IPS-15b (cell line): ENCODE results near the gene POFUT2.

ENCODE experiments used
- H3K27me3 ChIP-seq: one replicate; pipeline ENCODE4 v1.6.1; 2013; ENCODE audit warnings: low read length; ENCODE audit not compliant: control insufficient read depth, insufficient read depth
- H3K36me3 ChIP-seq: one replicate; pipeline ENCODE4 v1.6.1; 2013; ENCODE audit warnings: low read length; ENCODE audit not compliant: control insufficient read depth, insufficient read depth
- H3K4me1 ChIP-seq: one replicate; pipeline ENCODE4 v1.6.1; 2013; ENCODE audit warnings: mild to moderate bottlenecking, low read length; ENCODE audit not compliant: control insufficient read depth, insufficient read depth
- H3K4me3 ChIP-seq: one replicate; pipeline ENCODE4 v1.5.1; 2013; ENCODE audit warnings: low read depth, low read length
- H3K9ac ChIP-seq: one replicate; pipeline ENCODE4 v1.6.1; 2013; ENCODE audit warnings: low read depth, mild to moderate bottlenecking, low read length
- H3K9me3 ChIP-seq: one replicate; pipeline ENCODE4 v1.6.1; 2013; ENCODE audit warnings: mild to moderate bottlenecking, low read length; ENCODE audit not compliant: control insufficient read depth, insufficient read depth

The POFUT2 gene

DNA sequence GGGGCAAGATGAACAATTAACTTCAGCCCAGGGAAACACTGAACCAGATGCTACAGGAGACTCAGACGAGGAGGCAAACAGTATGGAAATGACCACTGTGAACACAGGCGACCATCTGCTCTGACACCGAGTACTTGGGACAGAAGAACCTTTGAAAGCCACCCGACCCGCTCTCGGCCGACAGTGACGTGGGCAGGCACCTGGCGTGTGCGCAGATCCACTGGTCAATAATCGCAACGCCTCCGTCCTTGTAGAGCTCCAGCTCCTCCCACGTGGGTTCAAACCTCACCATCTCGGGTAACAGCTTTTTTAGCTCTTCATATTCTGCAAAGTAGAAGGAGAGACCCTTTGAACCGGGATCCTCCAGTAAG is 20.3 kb downstream of the POFUT2 start:
- no peak overlapping the region for H3K9ac ChIP-seq
- H3K9me3 ChIP-seq, result no peaks in the 10 kb centered on the region
- peaks cover 47% of the 10 kb centered on the region for H3K36me3 ChIP-seq
- no peaks in the 10 kb centered on the region for H3K27me3 ChIP-seq
- H3K4me1 ChIP-seq, result no peaks in the 10 kb centered on the region
- H3K4me3 ChIP-seq, result no peak overlapping the region

DNA sequence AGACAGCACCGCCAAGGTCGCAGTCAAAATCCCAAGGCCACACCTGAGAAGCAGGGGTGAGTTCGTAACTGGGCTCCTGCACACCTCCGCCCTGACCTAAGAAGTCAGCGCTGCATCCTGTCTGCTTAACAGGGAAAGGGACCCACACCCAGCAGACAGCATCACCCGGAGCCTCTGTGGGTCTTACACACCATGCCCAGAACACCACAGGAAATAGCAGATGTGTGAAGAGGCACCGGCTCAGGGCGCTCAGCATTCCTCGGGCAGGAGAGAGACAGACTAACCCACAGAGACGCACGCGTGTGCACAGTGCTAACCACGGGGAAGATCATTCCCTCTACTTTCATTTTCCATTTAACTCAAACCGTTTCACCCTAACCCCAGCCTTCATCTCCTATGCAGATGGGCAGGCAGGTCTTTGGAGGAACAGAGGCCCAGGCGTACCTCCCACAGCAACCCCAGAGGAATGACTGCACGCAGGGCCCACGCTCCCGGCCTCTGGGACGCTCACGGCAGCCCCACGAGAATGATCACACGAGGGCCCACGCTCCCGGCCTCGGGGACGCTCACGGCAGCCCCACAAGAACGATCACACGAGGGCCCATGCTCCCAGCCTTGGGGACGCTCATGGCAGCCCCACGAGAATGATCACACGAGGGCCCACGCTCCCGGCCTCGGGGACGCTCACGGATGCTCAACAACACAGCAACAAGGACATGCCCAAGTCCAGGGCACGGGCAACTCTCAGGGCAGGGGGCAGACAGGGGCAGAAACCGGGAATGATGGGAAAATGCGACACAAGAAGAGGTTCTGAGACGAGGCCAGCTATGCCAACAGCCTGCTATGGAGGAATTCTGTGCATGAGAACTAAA is 20.9 kb downstream of the POFUT2 start:
- H3K27me3 ChIP-seq, result no peaks in the 10 kb centered on the region
- H3K4me1 ChIP-seq, result no peaks in the 10 kb centered on the region
- H3K36me3 ChIP-seq, result peaks cover 47% of the 10 kb centered on the region
- H3K9ac ChIP-seq, result no peak overlapping the region
- no peaks in the 10 kb centered on the region for H3K9me3 ChIP-seq
- H3K4me3 ChIP-seq, result no peak overlapping the region

DNA sequence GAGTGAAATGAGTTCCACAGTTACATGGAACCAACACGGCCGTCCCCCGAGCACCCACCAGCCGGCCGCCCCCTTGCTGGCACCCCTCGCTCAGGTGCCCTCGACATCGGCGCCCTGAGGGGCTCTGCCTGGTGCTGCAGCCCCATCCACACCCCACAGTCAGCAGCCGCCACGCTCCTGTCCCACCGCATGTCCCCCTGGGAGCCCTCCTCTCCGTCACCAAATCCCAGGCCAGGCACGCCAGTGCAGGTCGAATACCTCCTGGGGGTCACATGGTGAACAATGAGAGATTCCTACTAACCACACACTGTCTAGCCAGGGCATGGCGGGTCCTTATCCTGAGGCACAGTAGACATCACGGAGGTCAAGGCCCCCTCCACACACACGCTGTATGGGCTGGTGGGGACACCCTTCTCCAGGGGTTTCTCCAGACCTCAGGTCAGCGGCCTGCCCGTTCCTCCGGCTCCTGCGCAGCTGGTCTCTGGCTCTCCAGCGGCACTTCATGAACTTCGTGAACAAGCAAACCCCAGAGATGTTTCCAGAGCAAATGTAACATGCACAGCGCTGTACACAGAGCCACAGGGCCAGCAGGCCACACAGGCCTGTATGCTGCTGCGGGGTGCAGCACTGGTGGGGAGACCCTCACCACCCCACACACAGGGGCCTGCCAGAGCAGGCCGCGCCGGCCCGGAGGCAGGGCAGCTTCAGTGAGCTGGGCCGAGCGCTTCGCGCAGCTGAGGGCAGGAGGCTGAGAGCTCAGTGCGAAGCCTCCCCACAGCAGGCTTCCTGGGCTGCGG is 21.8 kb downstream of the POFUT2 start:
- no peaks in the 10 kb centered on the region for H3K27me3 ChIP-seq
- no peak overlapping the region for H3K4me3 ChIP-seq
- H3K9me3 ChIP-seq, result no peaks in the 10 kb centered on the region
- no peaks in the 10 kb centered on the region for H3K4me1 ChIP-seq
- no peak overlapping the region for H3K9ac ChIP-seq
- H3K36me3 ChIP-seq, result peaks cover 47% of the 10 kb centered on the region

DNA sequence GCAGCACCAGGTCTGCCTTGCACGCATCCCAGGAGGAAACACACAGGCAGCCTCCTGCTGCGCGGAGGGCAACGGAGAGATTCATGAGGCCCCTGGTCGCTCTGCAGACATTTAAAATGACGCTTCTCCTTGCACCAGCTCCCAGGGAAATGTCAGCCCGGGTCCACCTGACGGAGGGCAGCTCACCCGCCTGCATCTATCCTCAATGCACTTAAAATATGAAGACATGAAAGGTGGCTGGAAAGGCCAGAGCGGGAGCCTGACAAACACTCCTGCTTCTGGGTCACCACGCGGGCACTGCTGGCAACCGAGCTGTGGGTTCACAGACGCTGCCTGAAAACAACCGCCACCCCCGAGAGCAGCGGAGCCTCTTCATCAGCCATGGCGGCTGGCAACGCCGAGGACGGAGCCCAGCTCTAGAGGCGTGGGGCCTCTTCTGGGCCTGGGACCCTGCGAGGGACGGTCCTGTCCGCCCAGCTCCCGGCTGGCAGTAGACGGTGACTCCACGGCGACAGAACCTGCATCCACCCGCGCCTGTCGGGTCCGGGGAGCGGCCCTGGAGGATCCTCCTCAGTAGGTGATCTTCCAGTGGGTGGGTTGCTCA is 22.7 kb downstream of the POFUT2 start:
- H3K9me3 ChIP-seq, result no peaks in the 10 kb centered on the region
- H3K4me1 ChIP-seq, result no peaks in the 10 kb centered on the region
- H3K4me3 ChIP-seq, result no peak overlapping the region
- no peak overlapping the region for H3K9ac ChIP-seq
- peaks cover 40% of the 10 kb centered on the region for H3K36me3 ChIP-seq
- H3K27me3 ChIP-seq, result no peaks in the 10 kb centered on the region

DNA sequence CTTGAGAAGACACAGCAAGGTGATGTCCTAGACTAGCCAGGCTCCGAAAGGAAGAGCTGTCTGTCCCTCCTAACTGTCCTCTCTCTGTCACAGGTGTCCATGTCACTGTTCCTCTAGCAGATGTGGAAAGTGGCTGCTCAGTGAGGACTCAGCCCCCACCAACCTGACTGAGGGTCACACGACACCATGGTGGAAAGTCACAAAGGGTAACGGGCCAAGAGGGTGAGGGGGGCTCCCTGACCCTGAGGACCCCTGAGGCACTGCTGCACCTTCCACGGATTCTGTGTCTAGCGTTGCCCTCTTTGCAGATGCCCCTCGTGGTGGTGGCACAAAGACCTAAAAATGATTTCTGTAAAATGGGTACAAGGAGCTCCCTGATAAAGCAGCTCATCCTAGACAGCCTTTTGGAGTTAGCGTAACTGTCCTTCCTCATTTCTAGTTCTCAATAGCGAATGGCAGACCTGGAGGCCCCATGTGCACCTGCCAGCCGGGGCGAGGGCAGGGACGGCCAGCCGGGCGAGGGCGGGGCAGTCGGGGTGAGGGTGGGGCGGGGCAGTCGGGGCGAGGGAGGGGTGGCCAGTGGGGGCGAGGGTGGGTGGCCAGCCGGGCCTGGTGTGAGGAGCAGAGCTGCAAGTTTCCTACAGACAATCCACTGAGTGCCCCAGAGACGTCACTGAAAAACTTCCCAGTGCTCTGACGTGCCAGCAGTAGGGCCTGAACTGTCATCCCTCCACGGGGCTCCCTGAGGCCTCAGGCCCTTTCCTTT is 23.4 kb downstream of the POFUT2 start:
- Histone ChIP-seq H3K4me3 (no peak overlapping the region), H3K27me3 (no peaks in the 10 kb centered on the region), H3K36me3 (peaks cover 34% of the 10 kb centered on the region), H3K4me1 (no peaks in the 10 kb centered on the region), H3K9ac (no peak overlapping the region), H3K9me3 (no peaks in the 10 kb centered on the region)

DNA sequence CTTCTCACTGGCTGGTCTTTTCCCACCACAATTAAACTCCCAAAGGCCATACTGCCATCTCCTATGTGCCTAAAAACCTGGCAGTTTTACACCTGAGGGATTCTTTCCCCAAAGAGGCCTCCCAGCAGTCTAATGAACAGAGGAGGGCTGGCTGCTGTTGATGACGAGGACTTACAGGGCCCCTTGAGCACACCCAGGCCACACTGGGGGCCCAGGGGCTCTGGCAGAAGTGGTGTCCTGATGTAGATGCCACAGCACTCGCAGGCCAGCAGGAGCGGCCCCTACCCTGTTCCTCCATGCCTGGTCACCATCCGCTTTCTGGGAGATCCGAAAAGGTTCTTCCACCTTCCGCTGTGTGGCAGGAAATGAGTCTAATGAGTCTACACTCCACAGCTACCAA is 24.2 kb downstream of the POFUT2 start:
- Histone ChIP-seq H3K27me3 (no peaks in the 10 kb centered on the region), H3K4me1 (no peaks in the 10 kb centered on the region), H3K4me3 (no peak overlapping the region), H3K9me3 (no peaks in the 10 kb centered on the region), H3K36me3 (peaks cover 34% of the 10 kb centered on the region), H3K9ac (no peak overlapping the region)

DNA sequence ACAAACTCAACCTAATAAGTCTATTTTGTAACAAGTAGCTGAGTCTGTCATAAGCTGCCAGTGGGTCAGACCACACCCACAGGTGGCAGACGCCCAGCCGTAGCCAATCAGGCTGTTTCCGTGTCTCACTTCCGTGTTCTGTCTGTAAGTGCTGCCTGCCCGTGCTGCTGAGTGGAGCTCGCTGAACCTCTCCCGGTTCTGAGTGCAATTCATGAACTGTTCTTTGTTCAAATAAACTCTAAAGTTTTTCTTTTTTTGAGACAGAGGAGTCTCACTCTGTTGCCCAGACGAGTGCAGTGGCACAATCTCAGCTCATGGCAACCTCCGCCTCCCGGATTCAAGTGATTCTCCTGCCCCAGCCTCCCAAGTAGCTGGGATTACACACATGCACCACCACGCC is 25.1 kb downstream of the POFUT2 start:
- H3K9ac ChIP-seq, result no peak overlapping the region
- peaks cover 34% of the 10 kb centered on the region for H3K36me3 ChIP-seq
- H3K4me1 ChIP-seq, result no peaks in the 10 kb centered on the region
- no peaks in the 10 kb centered on the region for H3K9me3 ChIP-seq
- H3K27me3 ChIP-seq, result no peaks in the 10 kb centered on the region
- H3K4me3 ChIP-seq, result no peak overlapping the region

DNA sequence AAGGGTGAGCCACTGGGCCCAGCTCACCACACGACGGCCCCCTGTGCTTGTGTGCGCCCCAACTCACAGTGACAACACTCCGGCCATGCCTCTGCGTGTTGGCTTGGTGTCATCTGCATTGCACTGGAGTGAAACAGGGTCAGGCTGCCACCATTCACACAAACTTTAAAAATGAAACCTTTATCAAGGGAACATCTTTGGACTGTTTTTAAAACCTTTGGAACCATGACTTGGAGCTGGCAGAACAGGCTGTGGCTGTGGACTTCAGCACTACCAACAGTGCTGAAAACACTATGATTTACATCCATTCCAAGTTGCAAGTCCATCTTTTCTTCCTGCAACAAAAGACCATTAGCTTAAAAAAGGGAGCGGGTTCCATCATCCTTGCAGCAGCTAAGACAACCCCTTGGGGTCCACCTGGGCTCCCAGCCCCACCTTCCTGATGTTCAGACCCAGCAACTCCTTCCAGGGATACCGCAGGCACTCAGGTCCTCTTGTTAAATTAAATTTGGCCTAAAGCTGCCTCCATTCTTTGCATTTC is 25.6 kb downstream of the POFUT2 start:
- H3K9ac ChIP-seq, result no peak overlapping the region
- H3K36me3 ChIP-seq, result peaks cover 29% of the 10 kb centered on the region
- no peaks in the 10 kb centered on the region for H3K4me1 ChIP-seq
- H3K27me3 ChIP-seq, result no peaks in the 10 kb centered on the region
- H3K4me3 ChIP-seq, result no peak overlapping the region
- H3K9me3 ChIP-seq, result no peaks in the 10 kb centered on the region

DNA sequence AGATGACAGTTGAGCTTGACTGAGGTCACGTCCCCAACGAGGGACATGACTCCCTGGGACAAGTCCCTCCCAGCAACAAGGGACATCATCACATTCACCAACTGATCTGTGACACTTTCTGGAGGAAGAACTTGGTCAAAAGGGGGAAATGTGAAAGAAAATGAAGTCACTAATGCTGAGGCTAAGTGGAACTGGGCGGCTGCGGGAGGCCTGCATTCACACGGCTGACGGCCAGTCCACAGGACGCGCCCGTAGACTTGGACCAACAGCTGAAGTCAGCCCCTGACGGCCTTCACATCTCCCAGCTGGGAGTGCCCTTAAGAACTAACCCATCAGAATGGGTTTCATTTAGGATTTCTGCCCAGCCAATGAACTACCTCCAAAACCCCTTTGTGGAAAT is 26.6 kb downstream of the POFUT2 start:
- H3K9ac ChIP-seq, result no peak overlapping the region
- no peaks in the 10 kb centered on the region for H3K4me1 ChIP-seq
- peaks cover 20% of the 10 kb centered on the region for H3K36me3 ChIP-seq
- no peaks in the 10 kb centered on the region for H3K27me3 ChIP-seq
- H3K9me3 ChIP-seq, result no peaks in the 10 kb centered on the region
- H3K4me3 ChIP-seq, result no peak overlapping the region

DNA sequence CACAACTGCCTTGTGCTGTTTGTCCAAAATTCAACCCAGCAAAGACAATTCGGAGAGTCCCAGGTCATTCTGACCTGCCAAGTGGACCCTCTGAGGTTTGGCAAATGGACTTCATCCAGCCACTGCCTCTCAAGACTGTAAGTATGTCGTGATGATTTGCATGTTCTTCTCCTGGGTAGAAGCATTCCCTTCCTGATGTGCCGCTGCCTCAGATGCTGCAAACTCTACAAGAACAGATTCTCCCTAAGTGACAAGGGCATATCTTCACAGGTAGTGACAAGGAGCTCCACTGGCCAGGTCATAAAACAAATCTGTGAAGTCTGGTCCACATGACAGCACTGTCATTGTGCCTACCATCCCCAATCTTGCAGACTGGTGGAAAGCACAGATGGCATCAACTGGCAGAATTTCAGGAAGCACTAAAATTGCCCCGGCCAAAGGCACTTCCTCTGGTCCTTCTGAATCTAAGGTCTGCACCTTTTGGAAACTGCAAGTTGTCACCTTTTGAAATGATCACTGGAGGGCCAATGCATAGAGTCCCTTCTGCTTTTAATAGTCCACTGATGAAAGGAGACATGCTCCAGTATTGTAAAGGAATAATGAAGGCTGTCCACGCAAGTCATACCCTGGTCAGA is 27.4 kb downstream of the POFUT2 start:
- H3K4me3 ChIP-seq, result no peak overlapping the region
- H3K9me3 ChIP-seq, result no peaks in the 10 kb centered on the region
- no peak overlapping the region for H3K9ac ChIP-seq
- no peaks in the 10 kb centered on the region for H3K4me1 ChIP-seq
- peaks cover 12% of the 10 kb centered on the region for H3K36me3 ChIP-seq
- no peaks in the 10 kb centered on the region for H3K27me3 ChIP-seq
